CD4-positive, alpha-beta memory T cell (primary cell): ENCODE measurements around the gene PDCL3. TPM values are rescaled to one million over a fixed set of nuclear protein-coding genes. Genes with fewer than 3 reads are reported as not detected.

Experiments used
- CTCF ChIA-PET: fragments of 350-600 bp; sonication (Branson Sonifier 250); formaldehyde crosslinking; loops from one replicate; lab custom pipeline; 2021; ENCODE audit warnings: inconsistent platforms; ENCODE audit not compliant: partially characterized antibody; lab: Charles Lee
- POLR2A ChIA-PET: fragments of 350-600 bp; sonication (Branson Sonifier 250); formaldehyde crosslinking; loops from one replicate; lab custom pipeline; 2021; ENCODE audit not compliant: partially characterized antibody; lab: Charles Lee
- DNase-seq, 5 donors: peaks; one replicate each; pipeline versions ENCODE4 v3.0.0 to v3.0.0-alpha.2; 2020 to 2022; ENCODE audit warnings: mixed read lengths in 1 of 5
- H3K27ac ChIP-seq: one replicate; pipeline ENCODE4 v1.7.0; 2013; ENCODE audit warnings: low read depth, low read length
- H3K27me3 ChIP-seq: 2 replicates; pipeline ENCODE4 v1.7.0; 2013; ENCODE audit warnings: mild to moderate bottlenecking, low read length, moderate library complexity; ENCODE audit not compliant: insufficient read depth
- H3K36me3 ChIP-seq: 2 replicates; pipeline ENCODE4 v1.7.0; 2013; ENCODE audit warnings: mild to moderate bottlenecking, low read length, moderate library complexity; ENCODE audit not compliant: insufficient read depth
- H3K4me1 ChIP-seq: 2 replicates; pipeline ENCODE4 v1.7.0; 2013; ENCODE audit warnings: mild to moderate bottlenecking, low read length, moderate library complexity; ENCODE audit not compliant: insufficient read depth
- H3K4me3 ChIP-seq, 2 donors: one replicate each; pipeline ENCODE4 v1.7.0; 2013; ENCODE audit warnings: low read length in 2 of 2, mild to moderate bottlenecking in 1 of 2
- H3K9me3 ChIP-seq, 2 donors: one replicate each; pipeline ENCODE4 v1.7.0; 2013; ENCODE audit warnings: low read length in 2 of 2, control low read depth in 1 of 2; ENCODE audit not compliant: control insufficient read depth in 1 of 2
- H3K27ac Mint-ChIP-seq, 7 donors: one replicate each; pipeline ENCODE4 v1.8.0; 2020 to 2021; ENCODE audit warnings: mixed read lengths in 7 of 7, mild to moderate bottlenecking in 6 of 7, inconsistent platforms in 3 of 7, moderate library complexity in 3 of 7
- H3K27me3 Mint-ChIP-seq, 2 donors: one replicate each; pipeline ENCODE4 v1.8.0; 2020 to 2021; ENCODE audit warnings: mixed read lengths in 2 of 2
- H3K36me3 Mint-ChIP-seq, 2 donors: one replicate each; pipeline ENCODE4 v1.8.0; 2020 to 2021; ENCODE audit warnings: mixed read lengths in 2 of 2, inconsistent platforms in 1 of 2, mild to moderate bottlenecking in 1 of 2
- H3K4me1 Mint-ChIP-seq, 4 donors: one replicate each; pipeline ENCODE4 v1.8.0; 2020 to 2021; ENCODE audit warnings: mixed read lengths in 4 of 4, mild to moderate bottlenecking in 1 of 4
- H3K4me3 Mint-ChIP-seq, 8 donors: one replicate each; pipeline ENCODE4 v1.8.0; 2020 to 2021; ENCODE audit warnings: mixed read lengths in 8 of 8, mild to moderate bottlenecking in 7 of 8, moderate library complexity in 6 of 8, inconsistent platforms in 3 of 8
- H3K9me3 Mint-ChIP-seq, 8 donors: one replicate each; pipeline ENCODE4 v1.8.0; 2020 to 2021; ENCODE audit warnings: mixed read lengths in 8 of 8, mild to moderate bottlenecking in 5 of 8, inconsistent platforms in 3 of 8, moderate library complexity in 1 of 8
- intact Hi-C: fragments of 100-400 bp; cut with micrococcal nuclease; formaldehyde crosslinking; loops from one replicate; pipeline ENCODE4 v1.15.1; 2023
- polyA plus RNA-seq, 2 donors: library from polyadenylated mRNA; unstranded; fragments of 300-500 nt; fragmentation: Illumina TruSeq; gene quantifications; one replicate each; pipeline ENCODE4 v1.2.3, GENCODE V29; 2021
- total RNA-seq, 2 experiments: library from RNA; stranded (reverse); gene quantifications; one replicate each; pipeline ENCODE4 v1.2.3, GENCODE V29; 2021

The PDCL3 gene
- 10 to 100 TPM; 16.6 to 17.8 TPM for total RNA-seq
- 10 to 100 TPM; 56.7 to 73.6 TPM for polyA plus RNA-seq

- peak within 1 kb of the TSS; percentile 98 to 100 (median 99) for H3K27ac Mint-ChIP-seq
- peak; percentile 94 to 98 (median 96) for DNase-seq
- H3K27ac ChIP-seq: peak within 1 kb of the TSS; percentile 74
- H3K9me3 Mint-ChIP-seq: no peaks in the 10 kb centered on the region
- ChIA-PET CTCF (interaction anchor here (0.6 to 3.7 kb wide), 13 partner anchors 8 to 587 kb away, joined by 3 to 23 read pairs (median 4); partner anchors contain the start of gene RPL31), POLR2A (interaction anchor here (0.6 to 5.4 kb wide), 21 partner anchors 8 to 1226 kb away, joined by 3 to 101 read pairs (median 4); partner anchors contain the start of genes CHST10, CNOT11, EIF5B and RPL31)
- H3K36me3 ChIP-seq: peaks cover 12% of the 10 kb centered on the region
- H3K27me3 Mint-ChIP-seq: no peaks in the 10 kb centered on the region
- no peaks in the 10 kb centered on the region for H3K27me3 ChIP-seq
- no peaks in the 10 kb centered on the region for H3K9me3 ChIP-seq
- peaks cover 35% of the 10 kb centered on the region for H3K4me1 ChIP-seq
- intact Hi-C loops: loop anchor here (1.0 to 10.0 kb wide), 8 partner anchors 9 to 1228 kb away; partner anchors contain the start of genes CNOT11, EIF5B, RPL31 and TBC1D8
- peaks cover 15 to 25% of the 10 kb centered on the region in 2 donors for H3K36me3 Mint-ChIP-seq
- H3K4me3 ChIP-seq: peak within 1 kb of the TSS; percentile 84 to 89
- H3K4me3 Mint-ChIP-seq: peak within 1 kb of the TSS; percentile 93 to 100 (median 96)
- peaks cover 26 to 53% (median 37%) of the 10 kb centered on the region in 4 donors for H3K4me1 Mint-ChIP-seq
These were observed at the start of gene PDCL3 for GRCh38 chr2:100562613-100563406. TSS of gene PDCL3 (plus strand) at chr2:100562993. CDS start at chr2:100563068, 75 bp downstream.

GRCh38 chr2:100513650-100514049 lies 49.1 kb upstream of the PDCL3 start:
- Mint-ChIP-seq H3K36me3 (no peaks in the 10 kb centered on the region), H3K4me1 (no peaks in the 10 kb centered on the region), H3K9me3 (peaks cover 0 to 4% (median under 1%) of the 10 kb centered on the region in 8 donors), H3K4me3 (no peak overlapping the region), H3K27me3 (peaks cover under 1 to 2% of the 10 kb centered on the region in 2 donors), H3K27ac (peak overlapping the region in 2 of 7 donors; percentile 7 to 36)
- POLR2A ChIA-PET: no interaction called here
- no peak overlapping the region for H3K27ac ChIP-seq
- intact Hi-C loops: no loop called here
- no peaks in the 10 kb centered on the region for H3K4me1 ChIP-seq
- CTCF ChIA-PET: no interaction called here
- H3K36me3 ChIP-seq: no peaks in the 10 kb centered on the region
- H3K27me3 ChIP-seq: no peaks in the 10 kb centered on the region
- DNase-seq: no peak
- H3K4me3 ChIP-seq: no peak overlapping the region
- H3K9me3 ChIP-seq: no peaks in the 10 kb centered on the region

- no peaks in the 10 kb centered on the region for H3K4me1 ChIP-seq
- CTCF ChIA-PET: interaction anchor here (0.9 to 1.5 kb wide), 2 partner anchors 9 to 93 kb away, joined by 3 to 4 read pairs; no protein-coding TSS in a partner anchor
These were observed 45.2 kb upstream of the PDCL3 start for GRCh38 chr2:100517556-100517955.

GRCh38 chr2:100518801-100519200 lies 44.0 kb upstream of the PDCL3 start:
- H3K27ac ChIP-seq: no peak overlapping the region
- Mint-ChIP-seq H3K27me3 (peaks cover 3% of the 10 kb centered on the region in 2 donors), H3K4me1 (no peaks in the 10 kb centered on the region), H3K27ac (no peak overlapping the region), H3K4me3 (no peak overlapping the region), H3K9me3 (no peaks in the 10 kb centered on the region), H3K36me3 (no peaks in the 10 kb centered on the region)
- H3K4me1 ChIP-seq: no peaks in the 10 kb centered on the region
- ChIA-PET POLR2A (no interaction called here), CTCF (no interaction called here)
- no peaks in the 10 kb centered on the region for H3K9me3 ChIP-seq
- intact Hi-C loops: no loop called here
- no peak for DNase-seq
- H3K36me3 ChIP-seq: no peaks in the 10 kb centered on the region
- no peaks in the 10 kb centered on the region for H3K27me3 ChIP-seq
- H3K4me3 ChIP-seq: no peak overlapping the region

More at GRCh38 chr2:100517556-100517955, 45.2 kb upstream of the PDCL3 start:
- H3K9me3 Mint-ChIP-seq: peaks cover 0 to 2% (median 0%) of the 10 kb centered on the region in 8 donors
- intact Hi-C loops: no loop called here
- POLR2A ChIA-PET: no interaction called here
- no peaks in the 10 kb centered on the region for H3K4me1 Mint-ChIP-seq
- no peak overlapping the region for H3K4me3 Mint-ChIP-seq
- DNase-seq: no peak
- no peaks in the 10 kb centered on the region for H3K36me3 Mint-ChIP-seq
- no peak overlapping the region for H3K27ac Mint-ChIP-seq
- H3K27me3 Mint-ChIP-seq: peaks cover 3% of the 10 kb centered on the region in 2 donors
- Histone ChIP-seq H3K27ac (no peak overlapping the region), H3K9me3 (no peaks in the 10 kb centered on the region), H3K4me3 (no peak overlapping the region), H3K36me3 (no peaks in the 10 kb centered on the region), H3K27me3 (no peaks in the 10 kb centered on the region)

- Histone ChIP-seq H3K27me3 (no peaks in the 10 kb centered on the region), H3K36me3 (no peaks in the 10 kb centered on the region), H3K27ac (no peak overlapping the region), H3K4me3 (no peak overlapping the region), H3K4me1 (no peaks in the 10 kb centered on the region), H3K9me3 (no peaks in the 10 kb centered on the region)
- ChIA-PET POLR2A (no interaction called here), CTCF (no interaction called here)
- Mint-ChIP-seq H3K27ac (no peak overlapping the region), H3K36me3 (no peaks in the 10 kb centered on the region), H3K4me3 (no peak overlapping the region), H3K4me1 (no peaks in the 10 kb centered on the region), H3K9me3 (no peaks in the 10 kb centered on the region), H3K27me3 (peaks cover 3% of the 10 kb centered on the region in 2 donors)
- no peak for DNase-seq
- intact Hi-C loops: no loop called here
These were observed 42.6 kb upstream of the PDCL3 start for GRCh38 chr2:100520224-100520623.

GRCh38 chr2:100522430-100522829 lies 40.4 kb upstream of the PDCL3 start:
- no peak overlapping the region for H3K27ac Mint-ChIP-seq
- H3K4me1 ChIP-seq: no peaks in the 10 kb centered on the region
- no peaks in the 10 kb centered on the region for H3K27me3 ChIP-seq
- peaks cover 3% of the 10 kb centered on the region in 2 donors for H3K27me3 Mint-ChIP-seq
- no peaks in the 10 kb centered on the region for H3K9me3 ChIP-seq
- H3K4me1 Mint-ChIP-seq: no peaks in the 10 kb centered on the region
- H3K9me3 Mint-ChIP-seq: peaks cover 0 to 2% (median 0%) of the 10 kb centered on the region in 8 donors
- ChIA-PET CTCF (no interaction called here), POLR2A (no interaction called here)
- no peaks in the 10 kb centered on the region for H3K36me3 Mint-ChIP-seq
- H3K36me3 ChIP-seq: no peaks in the 10 kb centered on the region
- no peak for DNase-seq
- H3K4me3 ChIP-seq: no peak overlapping the region
- no peak overlapping the region for H3K27ac ChIP-seq
- no peak overlapping the region for H3K4me3 Mint-ChIP-seq
- intact Hi-C loops: no loop called here

- H3K4me3 Mint-ChIP-seq: no peak overlapping the region
- H3K36me3 Mint-ChIP-seq: no peaks in the 10 kb centered on the region
- ChIA-PET POLR2A (no interaction called here), CTCF (no interaction called here)
- peaks cover 0 to 3% of the 10 kb centered on the region in 2 donors for H3K27me3 Mint-ChIP-seq
- peaks cover 0 to 2% (median 0%) of the 10 kb centered on the region in 8 donors for H3K9me3 Mint-ChIP-seq
- H3K27me3 ChIP-seq: no peaks in the 10 kb centered on the region
- no peaks in the 10 kb centered on the region for H3K36me3 ChIP-seq
- DNase-seq: no peak
- H3K27ac ChIP-seq: no peak overlapping the region
- H3K9me3 ChIP-seq: no peaks in the 10 kb centered on the region
- H3K4me1 Mint-ChIP-seq: no peaks in the 10 kb centered on the region
- intact Hi-C loops: no loop called here
- no peak overlapping the region for H3K4me3 ChIP-seq
- H3K4me1 ChIP-seq: no peaks in the 10 kb centered on the region
- no peak overlapping the region for H3K27ac Mint-ChIP-seq
These were observed 38.5 kb upstream of the PDCL3 start for GRCh38 chr2:100524331-100524730.
